ENCODE results near the gene PDE6H. TPM values are rescaled to one million over a fixed set of nuclear protein-coding genes. Genes with fewer than 3 reads are reported as not detected.

Gene PDE6H
- total and polyA plus RNA-seq, 2 experiments from 2014 or later, result not detected

GRCh38 chr12:15000575-15000974 lies 27.7 kb downstream of the PDE6H start:
- DNase-seq (ENCODE audit: low spot score), result no peak
- Histone ChIP-seq H3K4me1 (ENCODE audit: insufficient read depth) (peaks cover 23% of the 10 kb centered on the region), H3K36me3 (replicated peaks; ENCODE audit: insufficient read depth, low read depth) (no peaks in the 10 kb centered on the region), H3K27ac (peak overlapping the region; percentile 75), H2AFZ (no peak overlapping the region), H3K4me2 (no peak overlapping the region), H3K79me2 (no peaks in the 10 kb centered on the region), H3K9me3 (ENCODE audit: low read depth) (no peaks in the 10 kb centered on the region), H3K4me3 (no peak overlapping the region), H4K20me1 (ENCODE audit: insufficient read depth, poor library complexity, severe bottlenecking) (no peaks in the 10 kb centered on the region), H3K9me2 (replicated peaks; ENCODE audit: insufficient read depth) (no peaks in the 10 kb centered on the region), H3K27me3 (no peaks in the 10 kb centered on the region)
- WGBS (ENCODE audit: low lambda C conversion rate, missing lambda C conversion rate), result 91% methylated on average over 2 of the region's 2 CpGs
- TF ChIP-seq EZH2 (IDR thresholded peaks at IDR 0.05; ENCODE audit: borderline replicate concordance) (no peak), CTCF (IDR thresholded peaks at IDR 0.05; ENCODE audit: poor library complexity) (no peak), EZH2phosphoT487 (IDR thresholded peaks at IDR 0.05; ENCODE audit: low read depth, severe bottlenecking, unreplicated experiment) (no peak)

GRCh38 chr12:15001733-15002382 lies 29.0 kb downstream of the PDE6H start:
- peak overlapping the region; percentile 75 for H3K27ac ChIP-seq

GRCh38 chr12:15004421-15004820 lies 31.6 kb downstream of the PDE6H start:
- Histone ChIP-seq H2AFZ (no peak overlapping the region), H4K20me1 (ENCODE audit: insufficient read depth, poor library complexity, severe bottlenecking) (no peaks in the 10 kb centered on the region), H3K36me3 (replicated peaks; ENCODE audit: insufficient read depth, low read depth) (no peaks in the 10 kb centered on the region), H3K4me3 (no peak overlapping the region), H3K4me2 (no peak overlapping the region), H3K9me3 (ENCODE audit: low read depth) (no peaks in the 10 kb centered on the region), H3K79me2 (no peaks in the 10 kb centered on the region), H3K27ac (no peak overlapping the region), H3K9me2 (replicated peaks; ENCODE audit: insufficient read depth) (no peaks in the 10 kb centered on the region), H3K4me1 (ENCODE audit: insufficient read depth) (peaks cover 19% of the 10 kb centered on the region), H3K27me3 (no peaks in the 10 kb centered on the region)
- 50% methylated on average over 2 of the region's 2 CpGs for WGBS (ENCODE audit: low lambda C conversion rate, missing lambda C conversion rate)
- DNase-seq (ENCODE audit: low spot score), result no peak
- TF ChIP-seq EZH2 (IDR thresholded peaks at IDR 0.05; ENCODE audit: borderline replicate concordance), result no peak
- no peak for TF ChIP-seq CTCF (IDR thresholded peaks at IDR 0.05; ENCODE audit: poor library complexity)
- TF ChIP-seq EZH2phosphoT487 (IDR thresholded peaks at IDR 0.05; ENCODE audit: low read depth, severe bottlenecking, unreplicated experiment), result no peak

More at GRCh38 chr12:15001733-15002382, 29.0 kb downstream of the PDE6H start:
- Histone ChIP-seq H3K79me2 (no peaks in the 10 kb centered on the region), H2AFZ (peak overlapping the region; percentile 33), H3K36me3 (replicated peaks; ENCODE audit: insufficient read depth, low read depth) (no peaks in the 10 kb centered on the region), H3K27me3 (no peaks in the 10 kb centered on the region), H3K4me1 (ENCODE audit: insufficient read depth) (peaks cover 23% of the 10 kb centered on the region), H4K20me1 (ENCODE audit: insufficient read depth, poor library complexity, severe bottlenecking) (no peaks in the 10 kb centered on the region), H3K9me2 (replicated peaks; ENCODE audit: insufficient read depth) (no peaks in the 10 kb centered on the region), H3K4me2 (peak overlapping the region; percentile 60), H3K9me3 (ENCODE audit: low read depth) (no peaks in the 10 kb centered on the region), H3K4me3 (no peak overlapping the region)
- 27% methylated on average over 6 of the region's 6 CpGs for WGBS (ENCODE audit: low lambda C conversion rate, missing lambda C conversion rate)
- DNase-seq (ENCODE audit: low spot score), result peak; percentile 60
- no peak for TF ChIP-seq EZH2phosphoT487 (IDR thresholded peaks at IDR 0.05; ENCODE audit: low read depth, severe bottlenecking, unreplicated experiment)

- no peak overlapping the region for H2AFZ ChIP-seq
- no peak overlapping the region for H3K4me3 ChIP-seq
- no peaks in the 10 kb centered on the region for H3K79me2 ChIP-seq
- TF ChIP-seq EZH2 (IDR thresholded peaks at IDR 0.05; ENCODE audit: borderline replicate concordance) (no peak), EZH2phosphoT487 (IDR thresholded peaks at IDR 0.05; ENCODE audit: low read depth, severe bottlenecking, unreplicated experiment) (no peak), CTCF (IDR thresholded peaks at IDR 0.05; ENCODE audit: poor library complexity) (no peak)
- H3K27ac ChIP-seq, result no peak overlapping the region
- no peaks in the 10 kb centered on the region for H3K27me3 ChIP-seq
- no peaks in the 10 kb centered on the region for H4K20me1 ChIP-seq (ENCODE audit: insufficient read depth, poor library complexity, severe bottlenecking)
- peaks cover 15% of the 10 kb centered on the region for H3K4me1 ChIP-seq (ENCODE audit: insufficient read depth)
- H3K4me2 ChIP-seq, result no peak overlapping the region
- no peaks in the 10 kb centered on the region for H3K36me3 ChIP-seq (replicated peaks; ENCODE audit: insufficient read depth, low read depth)
- no peaks in the 10 kb centered on the region for H3K9me2 ChIP-seq (replicated peaks; ENCODE audit: insufficient read depth)
- no peak for DNase-seq (ENCODE audit: low spot score)
- H3K9me3 ChIP-seq (ENCODE audit: low read depth), result no peaks in the 10 kb centered on the region
Measured at GRCh38 chr12:15005064-15005463, 32.2 kb downstream of the PDE6H start.

Measured in hepatocyte (in vitro differentiated cells).